IPS-15b (cell line): ENCODE results near the gene SKI.
"Not testable (repeated sequence)": the region's sequence is repeated elsewhere in the genome, so short reads cannot be mapped to it uniquely, and the experiment has no call there.

Source experiments
- H3K27me3 ChIP-seq: one replicate; pipeline ENCODE4 v1.6.1; 2013; ENCODE audit warnings: low read length; ENCODE audit not compliant: control insufficient read depth, insufficient read depth
- H3K36me3 ChIP-seq: one replicate; pipeline ENCODE4 v1.6.1; 2013; ENCODE audit warnings: low read length; ENCODE audit not compliant: control insufficient read depth, insufficient read depth
- H3K4me1 ChIP-seq: one replicate; pipeline ENCODE4 v1.6.1; 2013; ENCODE audit warnings: mild to moderate bottlenecking, low read length; ENCODE audit not compliant: control insufficient read depth, insufficient read depth
- H3K4me3 ChIP-seq: one replicate; pipeline ENCODE4 v1.5.1; 2013; ENCODE audit warnings: low read depth, low read length
- H3K9ac ChIP-seq: one replicate; pipeline ENCODE4 v1.6.1; 2013; ENCODE audit warnings: low read depth, mild to moderate bottlenecking, low read length
- H3K9me3 ChIP-seq: one replicate; pipeline ENCODE4 v1.6.1; 2013; ENCODE audit warnings: mild to moderate bottlenecking, low read length; ENCODE audit not compliant: control insufficient read depth, insufficient read depth

SKI gene

GRCh38 chr1:2236695-2237677 lies 8.9 kb downstream of the SKI start:
- no peaks in the 10 kb centered on the region for H3K4me1 ChIP-seq

GRCh38 chr1:2237773-2238172 lies 9.7 kb downstream of the SKI start:
- Histone ChIP-seq H3K9ac (no peak overlapping the region), H3K4me3 (no peak overlapping the region), H3K36me3 (peaks cover 8% of the 10 kb centered on the region), H3K9me3 (no peaks in the 10 kb centered on the region), H3K27me3 (no peaks in the 10 kb centered on the region), H3K4me1 (no peaks in the 10 kb centered on the region)

More at GRCh38 chr1:2236695-2237677, 8.9 kb downstream of the SKI start:
- Histone ChIP-seq H3K27me3 (no peaks in the 10 kb centered on the region), H3K4me3 (no peak overlapping the region), H3K36me3 (peaks cover 8% of the 10 kb centered on the region), H3K9ac (no peak overlapping the region), H3K9me3 (no peaks in the 10 kb centered on the region)

DNA sequence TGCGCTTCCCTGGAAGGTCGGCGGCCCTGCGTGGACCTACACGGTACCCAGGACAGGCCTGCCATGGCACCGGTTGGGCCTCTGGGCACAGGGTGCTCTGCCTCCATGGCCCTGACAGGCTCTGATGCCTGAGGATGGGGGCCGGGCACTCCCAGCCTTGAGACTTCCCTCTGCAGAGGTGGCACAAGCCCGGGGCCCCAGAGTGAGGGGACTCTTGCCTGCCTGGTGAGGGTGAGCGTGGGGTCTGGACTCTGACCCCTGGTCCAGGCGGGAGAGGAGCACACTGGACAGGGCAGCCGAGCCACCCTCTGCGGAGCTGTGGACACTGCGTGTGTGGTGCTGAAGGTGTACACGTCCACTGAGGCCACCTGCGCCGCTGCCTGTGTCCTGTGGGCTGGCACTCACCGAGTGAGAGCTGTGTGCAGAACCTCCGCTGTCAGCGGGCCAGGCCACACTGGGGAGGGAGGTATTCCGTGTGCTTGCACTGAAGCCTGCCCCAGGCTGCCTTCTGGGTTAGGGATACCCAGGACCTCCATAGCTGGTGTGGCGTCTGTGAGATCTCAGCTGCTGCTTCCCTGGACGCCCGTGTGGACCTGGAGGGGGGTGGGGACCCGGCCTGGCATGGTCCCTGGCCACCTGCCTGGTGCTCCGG lies 10.4 kb downstream of the SKI start:
- H3K4me3 ChIP-seq, result no peak overlapping the region
- no peaks in the 10 kb centered on the region for H3K9me3 ChIP-seq
- no peaks in the 10 kb centered on the region for H3K4me1 ChIP-seq
- peak overlapping the region; percentile 37 for H3K9ac ChIP-seq
- H3K36me3 ChIP-seq, result peaks cover 8% of the 10 kb centered on the region
- no peaks in the 10 kb centered on the region for H3K27me3 ChIP-seq

DNA sequence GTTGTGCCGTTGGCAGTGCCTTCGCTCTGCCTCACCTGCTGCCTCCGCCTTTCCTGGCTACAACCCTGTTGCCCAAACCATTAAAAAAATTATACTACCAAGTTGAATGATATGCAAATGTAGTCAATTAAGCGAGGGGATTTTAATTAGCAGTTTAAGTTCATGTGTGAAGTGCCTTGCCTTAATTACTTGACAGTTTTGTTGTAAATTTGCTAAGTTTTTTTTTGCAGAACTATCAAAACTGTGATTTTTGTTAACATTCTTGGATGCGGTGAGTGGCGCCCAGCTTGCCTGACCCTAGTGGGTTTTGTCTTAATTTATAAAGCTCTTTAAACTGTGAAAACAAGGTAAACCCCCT lies 10.9 kb downstream of the SKI start:
- H3K9me3 ChIP-seq, result no peaks in the 10 kb centered on the region
- no peak overlapping the region for H3K4me3 ChIP-seq
- peaks cover 8% of the 10 kb centered on the region for H3K36me3 ChIP-seq
- H3K27me3 ChIP-seq, result no peaks in the 10 kb centered on the region
- no peaks in the 10 kb centered on the region for H3K4me1 ChIP-seq
- no peak overlapping the region for H3K9ac ChIP-seq

DNA sequence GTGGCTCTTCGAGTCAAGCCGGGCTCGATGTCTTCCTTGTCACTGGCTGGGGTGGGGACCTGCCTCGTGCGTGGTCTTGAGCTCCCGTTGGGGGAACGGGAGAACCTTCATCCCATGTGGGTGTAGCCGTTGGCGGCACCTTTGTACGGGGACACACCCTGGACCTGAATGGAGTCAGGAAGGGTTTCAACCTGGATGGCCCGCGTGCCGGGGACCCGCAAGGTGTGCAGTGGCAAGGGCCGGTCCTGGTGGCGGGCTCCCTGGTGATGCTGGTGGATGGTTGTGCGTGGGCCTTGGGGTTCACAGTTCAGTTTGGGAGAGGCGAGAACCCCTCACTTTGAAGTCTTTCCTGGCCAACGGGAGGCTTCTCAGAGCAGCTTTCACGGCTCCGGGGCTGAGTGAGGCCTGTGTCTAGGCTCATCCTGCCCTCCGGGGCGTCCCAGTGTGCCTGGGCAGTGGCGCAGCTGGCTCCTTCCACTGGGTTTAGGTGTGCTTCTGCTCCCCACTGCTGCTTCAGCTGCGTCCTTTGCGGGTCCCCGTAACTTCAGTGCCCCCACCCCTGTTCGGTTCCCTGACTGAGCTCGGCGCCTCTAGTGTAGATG lies 11.4 kb downstream of the SKI start:
- Histone ChIP-seq H3K9me3 (no peaks in the 10 kb centered on the region), H3K36me3 (peaks cover 8% of the 10 kb centered on the region), H3K4me1 (no peaks in the 10 kb centered on the region), H3K9ac (no peak overlapping the region), H3K27me3 (no peaks in the 10 kb centered on the region), H3K4me3 (no peak overlapping the region)

DNA sequence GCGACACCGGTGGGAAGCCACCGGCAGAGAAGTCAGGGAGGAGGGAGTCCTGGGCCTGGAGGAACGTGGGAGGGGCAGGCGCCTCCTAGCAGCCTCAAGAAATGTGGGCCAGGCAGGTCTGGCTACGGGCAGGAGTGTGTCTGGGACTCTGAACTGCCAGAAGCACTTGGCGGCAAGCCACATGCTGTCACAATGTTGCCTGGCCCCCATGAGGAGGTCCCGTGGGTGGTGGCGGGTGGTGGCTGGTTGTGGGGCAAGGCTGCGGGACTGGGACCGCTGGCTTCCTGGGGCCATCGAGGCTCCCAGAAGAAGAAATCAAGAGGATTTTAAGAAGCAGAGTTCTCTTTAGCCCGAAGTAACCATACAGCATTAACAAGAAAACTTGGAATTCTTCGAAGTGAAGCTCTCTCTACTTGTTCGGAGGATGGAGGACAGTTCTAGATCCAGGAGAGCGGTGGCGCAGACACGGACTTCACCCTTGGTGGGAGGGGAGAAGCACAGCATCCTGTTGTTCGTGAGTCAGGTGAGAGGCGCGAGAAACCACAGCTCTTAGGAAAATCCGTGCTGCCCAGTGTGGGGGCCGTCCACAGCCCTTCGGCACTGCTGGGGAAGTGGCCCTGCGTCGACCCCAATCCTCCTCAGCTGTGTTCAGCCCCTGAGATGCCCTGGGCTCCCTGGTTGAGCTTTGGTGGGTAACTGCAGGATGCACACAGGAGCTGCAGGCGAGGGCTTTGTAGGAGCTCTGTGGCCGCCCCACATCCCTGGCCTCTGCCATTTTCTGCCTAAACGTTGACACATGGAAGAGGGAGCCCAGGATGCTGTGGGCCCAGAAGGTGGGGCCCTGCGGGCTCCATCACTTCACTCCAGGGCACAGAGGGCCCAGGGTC lies 12.4 kb downstream of the SKI start:
- Histone ChIP-seq H3K9me3 (no peaks in the 10 kb centered on the region), H3K4me1 (no peaks in the 10 kb centered on the region), H3K9ac (no peak overlapping the region), H3K27me3 (no peaks in the 10 kb centered on the region), H3K4me3 (no peak overlapping the region), H3K36me3 (peaks cover 8% of the 10 kb centered on the region)

DNA sequence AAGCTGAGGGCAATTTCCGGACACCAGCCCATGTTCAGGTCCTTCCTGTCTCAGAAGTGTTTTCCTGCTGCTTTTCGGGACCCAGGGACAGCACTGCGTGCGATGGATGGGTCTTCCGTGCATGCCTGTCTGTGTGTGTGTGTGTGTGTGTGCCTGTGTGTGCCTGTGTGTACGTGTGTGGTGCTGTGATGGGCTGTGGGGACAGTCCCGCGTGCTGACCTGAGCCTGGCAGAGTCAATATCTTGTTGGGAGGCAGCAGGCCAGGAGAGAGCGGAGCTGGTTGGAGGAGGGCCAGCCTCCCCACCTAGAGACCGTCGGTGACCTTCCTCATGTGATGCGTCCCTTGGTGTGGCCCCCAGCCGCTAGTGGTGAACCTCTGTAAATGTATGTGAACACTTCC lies 13.7 kb downstream of the SKI start:
- Histone ChIP-seq H3K4me1 (peaks cover 3% of the 10 kb centered on the region), H3K9me3 (no peaks in the 10 kb centered on the region), H3K9ac (no peak overlapping the region), H3K4me3 (no peak overlapping the region), H3K27me3 (no peaks in the 10 kb centered on the region), H3K36me3 (peaks cover 6% of the 10 kb centered on the region)

GRCh38 chr1:2242814-2243725 lies 15.0 kb downstream of the SKI start:
- Histone ChIP-seq H3K36me3 (no peaks in the 10 kb centered on the region), H3K9me3 (no peaks in the 10 kb centered on the region), H3K9ac (no peak overlapping the region), H3K4me3 (no peak overlapping the region), H3K4me1 (peaks cover 10% of the 10 kb centered on the region), H3K27me3 (no peaks in the 10 kb centered on the region)

- not testable (repeated sequence) for H3K36me3 ChIP-seq, H3K27me3 ChIP-seq, H3K9me3 ChIP-seq, H3K4me3 ChIP-seq
- Histone ChIP-seq H3K4me1 (peaks cover 21% of the 10 kb centered on the region), H3K9ac (peak overlapping the region; percentile 9)
These were observed 18.9 kb downstream of the SKI start for GRCh38 chr1:2247045-2247394.

GRCh38 chr1:2247760-2248126 lies 19.6 kb downstream of the SKI start:
- no peaks in the 10 kb centered on the region for H3K36me3 ChIP-seq
- H3K4me1 ChIP-seq, result peaks cover 21% of the 10 kb centered on the region
- peak overlapping the region; percentile 9 for H3K9ac ChIP-seq
- peak overlapping the region; percentile 30 for H3K4me3 ChIP-seq
- no peaks in the 10 kb centered on the region for H3K9me3 ChIP-seq
- H3K27me3 ChIP-seq, result no peaks in the 10 kb centered on the region
